ENCODE data around the gene SORCS2.

SORCS2 gene

DNA sequence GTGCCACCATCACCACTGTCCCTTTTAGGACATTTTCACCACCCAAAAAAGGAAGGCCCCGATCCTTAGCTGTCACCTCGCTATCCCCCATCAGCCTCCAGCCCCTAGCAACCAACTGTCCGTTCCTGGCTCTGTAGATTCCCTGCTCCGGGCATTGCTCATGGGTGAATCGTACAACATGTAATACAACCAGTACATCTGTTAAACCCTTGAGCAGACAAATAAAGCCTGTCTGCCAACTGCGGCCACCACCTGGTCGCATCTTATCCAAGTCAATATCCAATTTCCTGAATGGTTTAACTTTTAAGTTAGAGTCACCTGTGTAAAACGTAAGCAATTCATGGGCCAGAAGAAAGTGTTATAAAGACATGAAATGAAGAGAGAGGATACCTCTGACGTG is 495.5 kb downstream of the SORCS2 start:
- TF ChIP-seq CTCF (IDR thresholded peaks at IDR 0.05; ENCODE audit: extremely low read depth, insufficient read depth, missing control alignments), result no peak
- DNase-seq (ENCODE audit: low spot score), result no peak
- in situ Hi-C loops (cut with MboI; ENCODE audit: low pct_unique_long_range_greater_than_20kb, low sequenced_read_pairs, unreplicated experiment), result no loop called here

DNA sequence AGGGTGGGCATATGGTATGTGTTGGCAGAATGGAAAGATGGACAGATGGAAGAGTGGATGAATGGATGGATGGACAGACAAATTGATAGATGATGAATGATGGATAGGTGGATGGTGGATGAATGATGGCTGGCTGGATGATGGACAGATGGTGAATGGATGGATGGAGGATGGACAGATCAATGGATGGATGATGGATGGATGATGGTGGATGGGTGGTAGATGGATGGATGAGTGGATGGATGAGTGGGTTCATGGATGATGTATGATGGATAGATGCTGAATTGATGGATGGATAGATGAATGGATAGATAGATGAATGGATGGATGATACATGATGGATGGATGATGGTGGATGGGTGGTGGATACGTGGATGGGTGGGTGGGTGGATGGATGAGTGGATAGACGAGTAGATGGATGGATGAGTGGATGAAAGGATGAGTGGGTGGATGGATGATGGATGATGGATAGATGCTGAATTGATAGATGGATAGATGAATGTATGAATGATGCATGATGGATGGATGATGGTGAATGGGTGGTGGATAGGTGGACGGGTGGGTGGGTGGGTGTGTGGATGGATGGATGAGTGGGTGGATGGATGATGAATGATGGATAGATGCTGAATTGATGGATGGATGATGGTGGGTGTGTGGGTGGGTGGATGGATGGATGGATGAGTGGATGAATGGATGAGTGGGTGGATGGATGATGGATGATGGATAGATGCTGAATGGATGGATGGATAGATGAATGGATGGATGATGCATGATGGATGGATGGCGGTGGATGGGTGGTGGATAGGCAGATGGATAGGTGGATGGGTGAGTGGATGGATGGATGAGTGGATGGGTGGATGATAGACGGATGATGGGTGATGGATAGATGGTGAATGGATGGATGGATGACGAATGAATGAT is 497.7 kb downstream of the SORCS2 start:
- no peak for DNase-seq (ENCODE audit: low spot score)
- TF ChIP-seq CTCF (IDR thresholded peaks at IDR 0.05; ENCODE audit: extremely low read depth, insufficient read depth, missing control alignments), result no peak
- in situ Hi-C loops (cut with MboI; ENCODE audit: low pct_unique_long_range_greater_than_20kb, low sequenced_read_pairs, unreplicated experiment), result no loop called here

DNA sequence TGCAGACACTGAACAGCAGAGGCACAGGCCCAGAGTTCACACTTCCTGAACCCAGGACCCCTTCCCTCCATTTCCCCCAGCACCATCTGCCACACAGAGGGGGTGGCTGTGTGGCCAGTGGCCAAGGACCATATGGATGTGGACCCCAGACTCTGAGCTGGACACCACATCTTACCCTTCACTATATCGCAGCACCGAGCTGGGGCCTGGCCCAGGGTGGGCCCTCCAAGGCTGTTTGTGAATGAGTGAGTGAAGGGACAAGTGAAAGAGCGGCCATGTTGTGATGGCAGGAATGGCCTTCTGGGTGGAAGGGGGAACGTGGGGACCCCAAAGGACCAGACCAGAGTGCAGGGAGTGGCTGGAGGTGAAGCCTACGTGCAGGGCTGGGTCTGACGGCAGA is 498.7 kb downstream of the SORCS2 start:
- TF ChIP-seq CTCF (IDR thresholded peaks at IDR 0.05; ENCODE audit: extremely low read depth, insufficient read depth, missing control alignments), result no peak
- DNase-seq (ENCODE audit: low spot score), result no peak
- in situ Hi-C loops (cut with MboI; ENCODE audit: low pct_unique_long_range_greater_than_20kb, low sequenced_read_pairs, unreplicated experiment), result no loop called here

DNA sequence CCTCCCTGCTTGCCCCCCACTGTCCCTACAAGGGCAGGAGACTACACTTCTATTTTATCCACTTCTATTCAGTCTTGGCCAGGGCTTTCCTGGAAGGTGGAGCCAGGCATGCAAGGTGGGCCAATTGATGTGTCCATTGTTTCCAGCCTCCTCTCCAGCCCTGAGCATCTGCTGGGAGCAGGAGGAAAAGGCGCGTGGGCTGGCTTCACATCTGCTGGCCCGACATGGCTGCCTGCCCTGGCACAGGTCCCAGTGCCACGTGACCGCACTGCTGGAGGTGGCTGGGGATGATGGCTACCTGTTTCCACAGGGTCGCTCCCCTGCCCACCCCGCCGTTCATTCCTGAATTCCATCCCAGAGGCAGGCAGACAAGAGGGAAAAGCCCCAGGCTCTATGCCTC is 499.6 kb downstream of the SORCS2 start:
- TF ChIP-seq CTCF (IDR thresholded peaks at IDR 0.05; ENCODE audit: extremely low read depth, insufficient read depth, missing control alignments), result no peak
- DNase-seq (ENCODE audit: low spot score), result no peak
- in situ Hi-C loops (cut with MboI; ENCODE audit: low pct_unique_long_range_greater_than_20kb, low sequenced_read_pairs, unreplicated experiment), result no loop called here

DNA sequence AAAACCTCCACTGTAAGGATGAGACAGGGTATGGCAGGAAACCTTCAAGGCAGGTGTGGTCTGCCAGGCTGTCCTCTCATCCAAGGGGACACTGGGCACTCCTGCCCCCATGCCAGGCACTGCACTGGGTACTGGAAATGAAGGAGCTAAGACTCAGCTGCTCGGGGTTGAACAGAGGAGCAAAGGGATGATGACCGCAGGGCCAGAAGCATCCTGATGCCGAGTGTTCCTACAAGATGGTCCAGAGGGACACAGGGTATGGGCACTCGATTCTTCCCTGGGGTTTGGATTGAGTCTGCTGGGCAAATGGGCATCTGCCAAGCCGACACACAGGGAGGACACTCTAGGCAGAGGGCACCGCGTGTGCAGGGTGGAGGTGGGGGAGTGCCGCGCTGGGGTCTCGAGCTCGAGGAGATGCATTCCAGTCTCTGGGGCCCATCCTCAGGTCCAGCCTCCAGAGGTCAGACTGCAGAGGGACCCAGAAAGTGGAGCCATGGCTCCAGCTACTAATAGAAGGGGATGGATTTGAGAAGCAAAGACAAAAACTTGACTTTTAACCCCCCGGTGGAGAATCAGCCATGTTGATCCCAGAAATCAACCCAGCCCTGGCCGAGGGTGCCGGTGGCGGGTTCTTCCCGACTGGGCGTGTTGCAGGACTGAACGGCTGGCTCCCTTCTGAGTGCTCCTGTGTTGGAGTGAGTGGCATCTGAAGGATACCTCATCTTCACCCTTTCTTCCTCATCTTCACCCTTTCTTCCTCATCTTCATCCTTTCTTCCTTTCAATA is 500.3 kb downstream of the SORCS2 start:
- DNase-seq (ENCODE audit: low spot score), result no peak

DNA sequence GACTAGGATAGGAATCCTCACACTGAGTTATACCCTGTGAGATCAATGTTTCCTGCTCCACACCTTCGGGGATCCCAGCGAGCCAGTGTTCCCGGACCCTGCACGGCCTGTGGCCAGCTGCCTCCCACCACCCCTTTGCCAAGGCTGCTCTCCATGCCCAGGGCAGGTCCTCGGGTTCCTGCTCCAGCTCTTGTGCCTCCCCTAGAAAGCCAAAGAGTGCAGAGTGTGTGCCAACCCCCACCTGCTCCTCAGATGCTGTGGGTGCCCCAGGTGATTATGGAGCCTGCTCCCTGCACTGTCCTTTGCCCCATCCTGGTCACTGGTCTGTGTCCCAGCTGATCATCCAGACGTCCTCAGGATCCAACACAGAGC is 500.9 kb downstream of the SORCS2 start:
- no peak for DNase-seq (ENCODE audit: low spot score)
- TF ChIP-seq CTCF (IDR thresholded peaks at IDR 0.05; ENCODE audit: extremely low read depth, insufficient read depth, missing control alignments), result no peak
- in situ Hi-C loops (cut with MboI; ENCODE audit: low pct_unique_long_range_greater_than_20kb, low sequenced_read_pairs, unreplicated experiment), result no loop called here

More for the DNA sequence above, 500.3 kb downstream of the SORCS2 start:
- in situ Hi-C loops (cut with MboI; ENCODE audit: low pct_unique_long_range_greater_than_20kb, low sequenced_read_pairs, unreplicated experiment), result no loop called here
- TF ChIP-seq CTCF (IDR thresholded peaks at IDR 0.05; ENCODE audit: extremely low read depth, insufficient read depth, missing control alignments), result no peak
